ENCODE data around the gene C16orf82. TPM values are rescaled to one million over a fixed set of nuclear protein-coding genes. Genes with fewer than 3 reads are reported as not detected.
"Not testable (repeated sequence)": the region's sequence is repeated elsewhere in the genome, so short reads cannot be mapped to it uniquely, and the experiment has no call there.

Gene C16orf82
- total RNA-seq: not detected in 2 replicates

DNA sequence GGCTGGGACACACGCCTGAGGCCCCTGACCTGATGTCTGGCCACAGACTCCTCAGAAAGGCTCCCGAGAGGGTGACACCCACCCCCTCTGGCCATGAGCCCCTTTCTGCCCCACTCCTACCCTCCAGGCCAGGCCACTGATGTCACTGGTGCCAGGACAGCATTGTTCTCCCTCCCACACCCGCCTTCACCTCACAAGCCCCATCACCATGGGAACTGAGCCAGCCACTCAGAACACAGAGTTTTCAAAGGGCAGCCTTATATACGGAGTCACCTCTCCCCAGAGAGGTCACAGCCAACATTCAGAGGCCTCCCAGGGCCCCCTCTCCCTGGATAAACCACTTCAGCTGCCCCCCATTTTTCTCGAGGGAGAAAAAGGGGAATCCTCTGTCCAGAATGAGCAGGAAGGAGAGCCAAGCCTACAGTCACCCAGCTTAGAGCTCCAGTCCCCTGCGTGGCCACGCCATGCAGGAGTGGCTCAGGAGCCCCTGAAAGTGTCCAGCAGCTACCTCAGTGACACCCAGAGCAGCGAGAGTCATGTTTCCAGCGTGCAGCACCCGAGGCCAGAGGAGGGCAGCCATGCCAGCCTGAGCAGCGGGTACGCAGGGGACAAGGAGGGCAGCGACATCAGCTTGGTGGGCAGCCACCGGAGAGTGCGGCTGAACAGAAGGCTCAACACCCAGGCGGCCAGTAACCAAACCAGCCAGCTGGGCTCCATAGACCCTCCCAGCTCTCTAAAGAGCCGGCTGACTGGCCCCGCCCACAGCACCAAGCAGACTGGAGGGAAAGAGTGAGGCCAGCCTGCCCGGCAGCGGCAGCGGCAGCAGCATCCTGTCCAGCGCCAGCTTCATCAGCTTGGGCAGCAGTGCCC lies at the start of gene C16orf82:
TSS of gene C16orf82 (plus strand) at position 260 of the 870 bp plus-strand sequence.
- intact Hi-C loops (cut with micrococcal nuclease): no loop called here

GRCh38 chr16:27020031-27020430 lies 46.7 kb upstream of the C16orf82 start:
- intact Hi-C loops (cut with micrococcal nuclease): no loop called here

GRCh38 chr16:27024010-27024409 lies 42.7 kb upstream of the C16orf82 start:
- intact Hi-C loops (cut with micrococcal nuclease): no loop called here

DNA sequence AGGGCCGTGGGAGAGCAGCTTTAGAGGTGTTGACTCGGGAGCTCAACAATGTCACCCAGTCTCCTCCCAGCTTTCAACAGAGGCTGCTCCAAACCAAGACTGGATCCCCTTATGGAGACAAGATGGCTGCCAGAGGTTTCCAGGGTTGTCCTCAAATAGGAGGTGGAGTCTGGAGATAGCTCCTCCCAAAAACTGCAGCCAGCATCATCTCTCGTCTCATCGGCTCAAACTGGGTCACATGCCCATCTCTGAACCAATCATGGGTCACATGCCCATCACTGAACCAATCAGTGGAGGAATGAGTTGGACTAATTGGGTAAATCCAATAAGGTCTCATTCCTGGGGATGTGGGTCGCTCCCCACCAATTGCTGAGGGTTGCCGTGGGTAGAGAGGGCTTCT lies 41.1 kb upstream of the C16orf82 start:
- intact Hi-C loops (cut with micrococcal nuclease): no loop called here

DNA sequence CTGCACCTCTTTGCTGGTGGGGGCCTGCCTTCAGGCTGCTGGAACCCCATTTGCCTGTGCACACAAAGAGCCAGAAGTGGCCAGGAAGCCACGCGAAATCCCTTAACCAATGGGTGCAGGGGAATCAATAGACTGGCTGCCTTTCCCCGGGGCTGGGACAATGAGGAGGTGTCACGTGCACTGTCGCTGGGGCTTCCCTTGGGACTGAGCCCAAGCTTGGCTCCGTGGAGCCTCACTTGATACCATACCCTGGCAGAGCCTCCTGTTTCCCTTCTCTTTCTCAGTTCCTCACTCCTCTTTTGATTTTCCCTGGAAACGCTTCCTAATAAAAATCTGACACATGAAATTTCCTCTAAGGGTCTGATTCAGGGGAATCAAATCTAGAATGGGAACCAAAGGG lies 38.8 kb upstream of the C16orf82 start:
- intact Hi-C loops (cut with micrococcal nuclease): no loop called here

DNA sequence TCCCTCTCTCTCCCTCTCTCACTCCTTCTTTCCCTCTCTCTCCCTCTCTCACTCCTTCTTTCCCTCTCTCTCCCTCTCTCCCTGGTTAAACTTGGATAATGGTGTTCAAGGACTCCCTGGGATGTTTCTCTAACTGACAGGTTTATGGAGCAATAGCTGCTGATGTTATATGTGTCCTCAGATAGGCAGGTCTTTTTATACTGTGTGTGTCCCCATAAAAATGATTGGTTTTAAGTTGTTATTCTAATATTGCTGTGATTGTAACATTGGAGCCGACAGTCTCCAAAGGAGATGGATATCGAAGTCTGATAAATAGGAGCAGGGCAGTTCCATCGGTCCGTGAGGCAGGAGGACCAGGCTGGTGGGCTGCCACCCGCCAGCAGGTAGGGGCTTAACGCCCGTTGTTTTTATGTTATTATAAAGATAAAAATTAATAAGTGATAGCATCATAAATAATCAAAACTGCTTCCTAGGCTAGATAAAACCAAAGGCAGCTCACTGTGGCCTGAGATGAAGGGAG lies 38.1 kb upstream of the C16orf82 start:
- intact Hi-C loops (cut with micrococcal nuclease): no loop called here

DNA sequence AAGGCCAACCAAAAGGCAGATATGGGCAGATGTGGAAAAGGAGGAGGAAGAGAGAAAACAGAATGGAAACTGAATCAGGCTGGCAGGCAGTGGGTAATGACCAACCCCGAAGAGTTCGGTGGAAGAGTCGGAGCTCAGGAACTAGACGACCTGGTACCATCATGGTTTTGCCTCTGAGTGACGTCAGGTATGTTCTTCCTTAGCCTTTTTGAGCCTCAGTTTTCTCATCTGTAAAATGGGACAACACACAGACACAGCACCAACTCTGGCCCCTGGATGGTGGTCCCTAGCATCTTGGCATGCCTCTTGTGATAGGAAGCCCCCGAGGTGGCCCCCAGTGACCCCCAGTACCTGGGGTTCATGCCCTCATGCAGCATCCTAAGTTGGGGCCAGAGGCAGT lies 37.2 kb upstream of the C16orf82 start:
- intact Hi-C loops (cut with micrococcal nuclease): no loop called here

DNA sequence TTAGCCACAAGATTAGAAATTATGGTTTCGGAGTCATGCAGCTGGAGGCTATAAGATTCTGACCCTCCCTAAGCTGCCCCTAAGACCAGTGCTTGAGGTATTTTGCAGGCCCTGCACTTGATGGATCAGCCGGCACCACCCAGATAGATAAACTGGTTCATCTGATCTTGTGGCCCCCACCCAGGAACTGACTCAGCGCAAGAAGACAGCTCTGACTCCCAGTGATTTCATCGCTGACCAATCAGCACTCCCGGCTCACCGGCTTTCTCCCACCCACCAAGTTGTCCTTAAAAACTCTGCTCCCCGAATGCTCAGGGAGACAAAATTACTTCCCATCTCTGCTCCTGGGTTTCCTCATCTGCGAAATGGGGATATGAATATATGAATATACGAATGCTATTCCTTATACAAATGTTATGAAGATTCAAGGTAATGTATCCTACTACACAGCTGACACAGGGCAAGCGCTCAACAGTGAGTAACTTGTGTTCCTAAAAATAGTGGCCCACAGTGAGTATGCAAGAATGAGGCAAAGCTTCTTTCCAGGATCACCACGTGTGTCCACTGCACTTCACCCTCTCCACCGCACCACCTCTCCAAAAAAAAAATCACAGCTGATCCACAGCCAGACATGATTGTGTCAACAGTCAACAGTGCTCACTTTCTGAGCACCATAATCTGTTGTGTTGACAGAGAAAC lies 33.3 kb upstream of the C16orf82 start:
- intact Hi-C loops (cut with micrococcal nuclease): no loop called here

- intact Hi-C loops (cut with micrococcal nuclease): no loop called here
Measured at GRCh38 chr16:27040732-27041131, 26.0 kb upstream of the C16orf82 start.

DNA sequence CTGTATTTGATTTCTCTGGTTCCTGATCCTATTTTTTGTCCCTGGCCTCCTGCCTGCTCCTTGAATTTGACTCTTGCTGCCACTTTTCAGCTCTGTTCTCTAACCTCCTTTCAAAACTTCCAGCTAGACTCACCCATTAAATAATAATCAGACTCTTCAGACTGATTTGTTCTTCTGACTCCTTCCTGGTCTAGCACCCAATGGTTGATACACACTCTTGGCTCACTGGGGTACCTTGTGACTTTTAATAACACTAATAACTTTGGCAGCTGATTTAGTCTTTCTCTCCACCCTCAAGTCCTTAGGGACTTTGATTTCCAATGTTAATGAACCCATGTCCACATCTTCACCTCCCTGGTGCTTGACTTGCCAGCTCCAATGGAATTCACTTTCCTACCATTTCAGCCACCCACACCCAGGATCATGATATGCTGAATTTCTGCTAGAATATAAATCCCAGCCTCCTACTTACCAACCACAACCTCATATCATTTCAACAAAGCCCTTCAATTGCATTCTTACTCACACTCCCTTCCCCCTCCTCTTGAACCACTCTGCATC lies 19.7 kb upstream of the C16orf82 start:
- intact Hi-C loops (cut with micrococcal nuclease): no loop called here

GRCh38 chr16:27048316-27048715 lies 18.4 kb upstream of the C16orf82 start:
- intact Hi-C loops (cut with micrococcal nuclease): no loop called here

DNA sequence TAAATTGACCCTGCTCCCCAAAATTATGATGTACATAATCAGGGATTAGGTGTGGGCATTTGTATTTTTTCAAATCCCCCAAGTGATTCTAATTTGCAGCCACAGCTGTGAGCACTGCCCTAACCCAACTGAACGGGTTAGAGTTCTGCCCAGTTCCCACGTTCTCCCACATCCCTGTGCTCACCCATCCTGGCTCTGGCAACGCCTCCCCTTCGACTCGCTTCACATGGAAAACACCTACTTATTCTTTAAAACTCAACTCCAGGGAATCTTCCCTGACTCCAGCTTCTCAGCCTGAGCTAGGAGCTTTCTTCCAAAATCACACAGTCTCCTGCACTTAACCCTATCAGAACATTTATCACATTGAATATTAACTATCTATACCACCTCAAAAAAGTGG lies 17.6 kb upstream of the C16orf82 start:
- intact Hi-C loops (cut with micrococcal nuclease): no loop called here

DNA sequence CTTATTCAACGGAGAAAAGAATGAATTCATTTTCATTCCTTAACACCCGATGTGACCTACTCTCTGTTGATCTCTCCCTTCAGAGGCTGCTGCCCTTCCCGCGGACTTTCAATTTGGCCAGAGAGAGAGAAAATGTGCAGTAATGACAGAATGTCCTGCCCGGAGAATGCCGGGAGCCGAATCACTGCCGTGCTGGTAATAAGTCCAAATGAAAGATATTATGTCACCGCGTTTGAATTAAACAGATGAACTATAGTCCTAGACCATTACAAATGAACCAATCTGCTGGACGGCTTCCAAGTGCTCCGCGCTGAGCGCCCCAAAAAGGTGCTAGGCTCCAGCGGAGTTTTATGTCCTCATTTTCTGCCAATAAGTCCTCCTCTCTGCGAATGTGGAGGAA lies 14.7 kb upstream of the C16orf82 start:
- intact Hi-C loops (cut with micrococcal nuclease): no loop called here

GRCh38 chr16:27053996-27054395 lies 12.7 kb upstream of the C16orf82 start:
- intact Hi-C loops (cut with micrococcal nuclease): no loop called here

- intact Hi-C loops (cut with micrococcal nuclease): no loop called here
Measured at GRCh38 chr16:27058299-27058698, 8.4 kb upstream of the C16orf82 start.

DNA sequence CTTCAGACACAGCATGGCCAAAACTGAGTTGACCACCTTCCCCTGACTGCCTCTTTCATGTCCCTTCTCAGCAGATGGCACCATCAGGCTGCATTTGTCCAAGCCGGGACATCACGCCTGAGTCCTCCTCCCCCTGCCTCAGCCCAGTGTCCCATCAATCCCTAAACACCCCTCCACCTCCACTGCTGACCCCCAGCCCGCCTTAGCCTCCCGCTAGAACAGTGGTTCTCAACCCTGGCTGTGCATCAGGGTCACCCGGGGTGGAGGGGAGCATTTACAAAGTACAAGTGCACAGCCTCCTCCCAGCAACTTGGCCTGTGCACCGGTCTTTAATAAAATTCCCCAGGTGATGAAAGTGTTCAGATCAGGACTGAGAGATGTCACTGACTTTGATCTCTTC lies 4.0 kb downstream of the C16orf82 start:
- intact Hi-C loops (cut with micrococcal nuclease): no loop called here

DNA sequence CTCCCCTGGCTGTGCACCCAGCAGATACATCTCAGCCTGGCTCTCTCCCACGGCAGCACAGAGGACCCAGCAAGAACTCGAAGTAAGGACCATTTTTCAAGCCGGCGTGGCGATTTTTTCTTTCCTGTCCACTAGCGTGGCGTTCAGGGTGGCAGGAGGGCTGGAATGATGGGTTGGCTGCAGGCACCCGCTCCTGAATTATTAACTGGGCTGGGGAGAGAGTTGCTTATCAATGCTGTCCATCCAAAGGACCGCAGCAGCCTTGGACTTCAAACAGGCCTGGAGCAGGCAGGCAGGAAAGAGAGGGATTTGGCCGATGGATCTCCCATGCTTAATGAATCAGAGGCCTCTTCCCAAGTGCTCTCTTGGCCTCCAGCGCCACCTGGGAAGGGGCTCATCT lies 7.0 kb downstream of the C16orf82 start:
- intact Hi-C loops (cut with micrococcal nuclease): no loop called here

GRCh38 chr16:27080895-27081294 lies 14.2 kb downstream of the C16orf82 start:
- intact Hi-C loops (cut with micrococcal nuclease): no loop called here

GRCh38 chr16:27083861-27084261 lies 17.1 kb downstream of the C16orf82 start:
- intact Hi-C loops (cut with micrococcal nuclease): no loop called here

DNA sequence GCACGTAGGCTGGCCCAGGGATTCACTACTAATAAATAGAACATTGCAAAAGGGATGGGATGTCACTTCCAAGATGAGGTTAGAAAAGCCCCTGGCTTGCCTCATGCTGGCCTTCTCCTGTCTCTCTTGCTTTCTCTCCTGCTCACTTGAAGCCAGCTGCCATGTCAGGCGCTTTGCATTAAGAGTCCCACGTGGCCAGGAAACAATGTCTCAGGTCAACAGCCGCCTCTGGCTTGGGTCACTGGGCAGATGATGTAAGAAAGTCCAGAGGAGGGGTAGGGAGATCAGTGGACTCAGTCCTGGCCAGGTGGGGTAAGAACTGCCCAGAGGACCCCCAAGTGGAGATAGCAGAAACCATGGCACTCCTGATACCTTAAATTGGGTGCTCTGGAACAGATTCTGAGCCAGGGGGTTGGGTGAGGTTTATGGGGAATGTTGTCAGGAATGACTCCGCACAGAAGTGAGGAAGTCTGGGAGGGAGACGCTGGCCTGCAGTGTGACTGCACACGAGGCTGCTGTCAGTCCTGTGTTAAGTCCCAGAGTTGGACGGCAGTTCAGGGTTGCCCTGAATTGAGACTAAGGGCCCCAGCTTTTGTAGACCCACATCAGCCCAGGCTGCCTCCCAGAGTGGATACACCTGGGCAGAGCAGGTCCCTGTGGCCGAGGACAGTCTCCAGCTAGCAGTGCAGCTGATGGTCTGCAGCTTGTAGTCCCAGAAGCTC lies 17.7 kb downstream of the C16orf82 start:
- intact Hi-C loops (cut with micrococcal nuclease): no loop called here

DNA sequence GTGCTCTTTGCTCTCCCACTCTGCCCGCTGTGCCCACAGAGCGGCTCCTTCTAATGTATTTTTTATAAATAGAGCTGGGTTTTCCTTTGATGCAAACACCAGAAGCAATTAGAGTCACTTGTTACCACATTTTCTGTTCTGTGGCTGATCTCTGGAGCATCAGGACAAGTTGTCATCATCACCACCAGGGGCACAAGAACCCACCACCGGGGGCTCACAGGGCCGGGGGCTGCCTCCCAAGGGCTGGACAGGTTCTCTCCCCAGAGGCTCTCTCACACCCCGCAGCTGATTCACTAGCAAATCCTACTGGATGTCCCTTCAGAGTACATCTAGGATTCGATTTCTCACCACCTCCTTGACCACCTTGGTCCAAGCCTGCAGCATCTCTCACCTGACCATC lies 18.5 kb downstream of the C16orf82 start:
- intact Hi-C loops (cut with micrococcal nuclease): no loop called here

DNA sequence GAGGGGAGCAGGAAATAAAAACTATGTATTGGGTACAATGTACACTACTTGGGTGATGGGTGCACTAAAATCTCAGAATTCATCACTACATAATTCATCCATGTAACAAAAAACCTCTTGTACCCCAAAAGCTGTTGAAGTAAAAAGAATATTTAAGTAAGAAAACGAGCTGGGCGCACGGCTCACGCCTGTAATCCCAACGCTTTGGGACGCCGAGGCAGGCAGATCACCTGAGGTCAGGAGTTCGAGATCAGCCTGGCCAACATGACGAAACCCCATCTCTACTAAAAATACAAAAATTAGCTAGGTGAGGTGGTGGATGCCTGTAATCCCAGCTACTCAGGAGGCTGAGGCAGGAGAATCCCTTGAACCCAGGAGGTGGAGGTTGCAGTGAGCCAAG lies 19.3 kb downstream of the C16orf82 start:
- intact Hi-C loops (cut with micrococcal nuclease): not testable (repeated sequence)
